Measurements from ENCODE around the gene OSTN.

OSTN gene

GRCh38 chr3:191198932-191199331 lies at the start of gene OSTN:
TSS of gene OSTN (plus strand) at chr3:191199241. CDS start at chr3:191212533, 13,292 bp downstream.
- H3K27ac ChIP-seq, result no peak within 1 kb of the TSS
- TF ChIP-seq ZFX (IDR thresholded peaks at IDR 0.05; ENCODE audit: borderline replicate concordance), result no peak
- no peak for TF ChIP-seq CTCF (IDR thresholded peaks at IDR 0.05)

- TF ChIP-seq ZFX (IDR thresholded peaks at IDR 0.05; ENCODE audit: borderline replicate concordance) (no peak), CTCF (IDR thresholded peaks at IDR 0.05) (no peak)
- H3K27ac ChIP-seq, result no peak overlapping the region
Observed at GRCh38 chr3:191151653-191152052, 47.4 kb upstream of the OSTN start.

GRCh38 chr3:191154827-191155226 lies 44.2 kb upstream of the OSTN start:
- TF ChIP-seq CTCF (IDR thresholded peaks at IDR 0.05) (no peak), ZFX (IDR thresholded peaks at IDR 0.05; ENCODE audit: borderline replicate concordance) (no peak)
- no peak overlapping the region for H3K27ac ChIP-seq

GRCh38 chr3:191158247-191158646 lies 40.8 kb upstream of the OSTN start:
- no peak for TF ChIP-seq ZFX (IDR thresholded peaks at IDR 0.05; ENCODE audit: borderline replicate concordance)
- no peak for TF ChIP-seq CTCF (IDR thresholded peaks at IDR 0.05)
- H3K27ac ChIP-seq, result no peak overlapping the region

GRCh38 chr3:191158815-191159214 lies 40.2 kb upstream of the OSTN start:
- no peak for TF ChIP-seq CTCF (IDR thresholded peaks at IDR 0.05)
- no peak for TF ChIP-seq ZFX (IDR thresholded peaks at IDR 0.05; ENCODE audit: borderline replicate concordance)

GRCh38 chr3:191165802-191166201 lies 33.2 kb upstream of the OSTN start:
- no peak for TF ChIP-seq ZFX (IDR thresholded peaks at IDR 0.05; ENCODE audit: borderline replicate concordance)
- TF ChIP-seq CTCF (IDR thresholded peaks at IDR 0.05), result no peak
- no peak overlapping the region for H3K27ac ChIP-seq

More at GRCh38 chr3:191158815-191159214, 40.2 kb upstream of the OSTN start:
- H3K27ac ChIP-seq, result no peak overlapping the region

GRCh38 chr3:191166368-191166767 lies 32.7 kb upstream of the OSTN start:
- no peak overlapping the region for H3K27ac ChIP-seq
- no peak for TF ChIP-seq ZFX (IDR thresholded peaks at IDR 0.05; ENCODE audit: borderline replicate concordance)
- TF ChIP-seq CTCF (IDR thresholded peaks at IDR 0.05), result no peak
